ENCODE measurements around the gene CDKL1.

GRCh38 chr14:50335989-50336824 lies 60.5 kb downstream of the CDKL1 start:
- TF ChIP-seq CTCF (IDR thresholded peaks at IDR 0.05) (no peak), EZH2 (IDR thresholded peaks at IDR 0.05) (no peak), EZH2phosphoT487 (IDR thresholded peaks at IDR 0.05) (no peak)
